GM12891 (cell line): ENCODE results near the gene PEX7.
"Not testable (repeated sequence)": the region's sequence is repeated elsewhere in the genome, so short reads cannot be mapped to it uniquely, and the experiment has no call there.

Experiments used
- DNase-seq: peaks from one replicate; pipeline ENCODE4 v3.0.0; 2011; ENCODE audit warnings: low spot score; ENCODE audit not compliant: insufficient read length
- FAIRE-seq: peaks from 2 replicates; lab custom pipeline; 2011; peaks lifted over from hg19 to GRCh38; lab: Jason Lieb, UNC
- PAX5 ChIP-seq: IDR thresholded peaks from 2 replicates; pipeline ENCODE4 v1.6.1; 2011; ENCODE audit warnings: low read length, moderate library complexity, mild to moderate bottlenecking; ENCODE audit not compliant: insufficient read depth, severe bottlenecking
- POLR2A ChIP-seq: IDR thresholded peaks from 2 replicates; pipeline ENCODE4 v1.6.1; 2011; ENCODE audit warnings: low read depth, low read length, control low read depth
- POLR2AphosphoS5 ChIP-seq: IDR thresholded peaks from 2 replicates; pipeline ENCODE4 v1.6.1; 2011; ENCODE audit warnings: low read depth, low read length, control low read depth
- POU2F2 ChIP-seq: IDR thresholded peaks from 2 replicates; pipeline ENCODE4 v1.6.1; 2011; ENCODE audit warnings: low read depth, mild to moderate bottlenecking, control low read depth, low read length, moderate library complexity
- SPI1 ChIP-seq: IDR thresholded peaks from 2 replicates; pipeline ENCODE4 v1.6.1; 2011; ENCODE audit warnings: low read depth, low read length, control low read depth
- TAF1 ChIP-seq: IDR thresholded peaks from 2 replicates; pipeline ENCODE4 v1.6.1; 2011; ENCODE audit warnings: low read depth, low read length, control low read depth

Gene PEX7

GRCh38 chr6:136840276-136841001 is 18.0 kb downstream of the PEX7 start:
- FAIRE-seq (no peak), DNase-seq (no peak)
- TF ChIP-seq PAX5 (no peak), POLR2AphosphoS5 (no peak), TAF1 (no peak), SPI1 (no peak)

- TF ChIP-seq TAF1 (no peak), POLR2AphosphoS5 (no peak), SPI1 (no peak), PAX5 (no peak), POLR2A (no peak), POU2F2 (no peak)
- no peak for DNase-seq
- FAIRE-seq: no peak
Measured at GRCh38 chr6:136843210-136843609, 20.8 kb downstream of the PEX7 start.

GRCh38 chr6:136846046-136846445 is 23.7 kb downstream of the PEX7 start:
- TF ChIP-seq PAX5: no peak
- TF ChIP-seq TAF1: no peak
- TF ChIP-seq POU2F2: no peak
- no peak for TF ChIP-seq SPI1
- no peak for TF ChIP-seq POLR2AphosphoS5
- no peak for TF ChIP-seq POLR2A
- DNase-seq (no peak), FAIRE-seq (no peak)

- not testable (repeated sequence) for FAIRE-seq, DNase-seq
Measured at GRCh38 chr6:136846477-136846876, 24.1 kb downstream of the PEX7 start.

GRCh38 chr6:136849979-136850563 is 27.7 kb downstream of the PEX7 start:
- not testable (repeated sequence) for DNase-seq, FAIRE-seq

- FAIRE-seq (no peak), DNase-seq (no peak)
- TF ChIP-seq TAF1 (no peak), POU2F2 (no peak), PAX5 (no peak), POLR2AphosphoS5 (no peak), POLR2A (no peak)
Measured at GRCh38 chr6:136859430-136859829, 37.0 kb downstream of the PEX7 start.

- FAIRE-seq: no peak
- TF ChIP-seq SPI1: no peak
- TF ChIP-seq TAF1: no peak
- no peak for TF ChIP-seq PAX5
- no peak for TF ChIP-seq POU2F2
- TF ChIP-seq POLR2AphosphoS5: no peak
- no peak for TF ChIP-seq POLR2A
- no peak for DNase-seq
Measured at GRCh38 chr6:136860043-136860442, 37.7 kb downstream of the PEX7 start.

GRCh38 chr6:136862662-136863061 is 40.3 kb downstream of the PEX7 start:
- TF ChIP-seq TAF1 (no peak), SPI1 (no peak), POU2F2 (no peak), PAX5 (no peak)
- DNase-seq (no peak), FAIRE-seq (no peak)

- no peak for FAIRE-seq
- no peak for DNase-seq
- TF ChIP-seq POLR2AphosphoS5 (no peak), PAX5 (no peak), TAF1 (no peak), POU2F2 (no peak), SPI1 (no peak)
Measured at GRCh38 chr6:136863752-136864151, 41.4 kb downstream of the PEX7 start.

GRCh38 chr6:136864676-136865075 is 42.3 kb downstream of the PEX7 start:
- FAIRE-seq (no peak), DNase-seq (no peak)
- no peak for TF ChIP-seq SPI1

GRCh38 chr6:136866872-136867416 is 44.6 kb downstream of the PEX7 start:
- FAIRE-seq (no peak), DNase-seq (no peak)
- TF ChIP-seq POU2F2: no peak
- no peak for TF ChIP-seq TAF1
- TF ChIP-seq PAX5: no peak
- TF ChIP-seq POLR2A: no peak
- no peak for TF ChIP-seq POLR2AphosphoS5
- no peak for TF ChIP-seq SPI1
